H9 (cell line): ENCODE measurements around the gene OR52J3. TPM values are rescaled to one million over a fixed set of nuclear protein-coding genes. Genes with fewer than 3 reads are reported as not detected.
A peak's percentile ranks its signal among the peaks of the same experiment; 100 is the strongest.

Experiments
- DNase-seq: peaks from one replicate; pipeline ENCODE4 v3.0.0-alpha.2; 2017
- H2AFZ ChIP-seq: one replicate; pipeline ENCODE4 v1.6.1; 2013; ENCODE audit warnings: mild to moderate bottlenecking, low read length, control low read depth, moderate library complexity
- H2AK5ac ChIP-seq: 2 replicates; pipeline ENCODE4 v1.6.1; 2013; ENCODE audit warnings: low read length, control low read depth, mixed read lengths; ENCODE audit not compliant: insufficient read length
- H2BK120ac ChIP-seq: one replicate; pipeline ENCODE4 v1.6.1; 2013; ENCODE audit warnings: low read depth, mild to moderate bottlenecking, low read length, control low read depth, inconsistent platforms; ENCODE audit not compliant: poor library complexity, severe bottlenecking
- H2BK12ac ChIP-seq: 2 replicates; pipeline ENCODE4 v1.6.1; 2013; ENCODE audit warnings: low read length, control low read depth, mixed read lengths, low read depth; ENCODE audit not compliant: insufficient read length
- H2BK15ac ChIP-seq: 2 replicates; pipeline ENCODE4 v1.6.1; 2013; ENCODE audit warnings: low read depth, low read length, control low read depth
- H2BK20ac ChIP-seq: one replicate; pipeline ENCODE4 v1.6.1; 2013; ENCODE audit warnings: low read depth, mild to moderate bottlenecking, low read length, control low read depth, inconsistent platforms; ENCODE audit not compliant: poor library complexity, severe bottlenecking
- H2BK5ac ChIP-seq: 2 replicates; pipeline ENCODE4 v1.6.1; 2013; ENCODE audit warnings: low read length, control low read depth, mixed read lengths; ENCODE audit not compliant: insufficient read length
- H3K14ac ChIP-seq: 2 replicates; pipeline ENCODE4 v1.6.1; 2013; ENCODE audit warnings: low read length, control low read depth; ENCODE audit not compliant: insufficient read depth
- H3K18ac ChIP-seq: 2 replicates; pipeline ENCODE4 v1.6.1; 2013; ENCODE audit warnings: low read depth, mild to moderate bottlenecking, mixed read lengths, low read length, control low read depth; ENCODE audit not compliant: insufficient read length
- H3K23ac ChIP-seq: 2 replicates; pipeline ENCODE4 v1.6.1; 2013; ENCODE audit warnings: low read length, control low read depth, mixed read lengths, low read depth; ENCODE audit not compliant: insufficient read length
- H3K23me2 ChIP-seq: 2 replicates; pipeline ENCODE4 v1.6.1; 2013; ENCODE audit warnings: low read depth, mild to moderate bottlenecking, mixed read lengths, low read length, control low read depth; ENCODE audit not compliant: insufficient read length, poor library complexity, severe bottlenecking
- H3K27ac ChIP-seq: 2 replicates; pipeline ENCODE4 v1.5.1; 2013; ENCODE audit warnings: low read length, control low read depth, mixed read lengths, low read depth; ENCODE audit not compliant: insufficient read length
- H3K27me3 ChIP-seq: 2 replicates; pipeline ENCODE4 v1.6.1; 2013; ENCODE audit warnings: low read length, control low read depth, inconsistent platforms; ENCODE audit not compliant: insufficient read depth
- H3K4ac ChIP-seq: 2 replicates; pipeline ENCODE4 v1.6.1; 2013; ENCODE audit warnings: low read depth, mild to moderate bottlenecking, control low read depth, inconsistent platforms, low read length, moderate library complexity
- H3K4me1 ChIP-seq: 2 replicates; pipeline ENCODE4 v1.6.1; 2013; ENCODE audit warnings: low read length, control low read depth, inconsistent platforms; ENCODE audit not compliant: insufficient read depth
- H3K4me2 ChIP-seq: 2 replicates; pipeline ENCODE4 v1.6.1; 2013; ENCODE audit warnings: low read length, control low read depth, mixed read lengths; ENCODE audit not compliant: insufficient read length, insufficient read depth
- H3K56ac ChIP-seq: 2 replicates; pipeline ENCODE4 v1.6.1; 2013; ENCODE audit warnings: low read depth, mild to moderate bottlenecking, mixed read lengths, low read length, control low read depth; ENCODE audit not compliant: insufficient read length
- H3K79me1 ChIP-seq: 2 replicates; pipeline ENCODE4 v1.6.1; 2013; ENCODE audit warnings: low read depth, mild to moderate bottlenecking, moderate library complexity, low read length, control low read depth, inconsistent platforms; ENCODE audit not compliant: insufficient read depth, poor library complexity, severe bottlenecking
- H3K79me2 ChIP-seq: 2 replicates; pipeline ENCODE4 v1.6.1; 2013; ENCODE audit warnings: low read length, control low read depth, inconsistent platforms; ENCODE audit not compliant: insufficient read depth
- H3K9ac ChIP-seq: 2 replicates; pipeline ENCODE4 v1.6.1; 2013; ENCODE audit warnings: low read length, control low read depth, mixed read lengths; ENCODE audit not compliant: insufficient read length; ENCODE audit errors: extremely low read depth
- H3K9me3 ChIP-seq: one replicate; pipeline ENCODE4 v1.6.1; 2013; ENCODE audit warnings: low read depth, low read length, inconsistent platforms; ENCODE audit not compliant: control insufficient read depth
- H3T11ph ChIP-seq: one replicate; pipeline ENCODE4 v1.6.1; 2013; ENCODE audit warnings: mild to moderate bottlenecking, low read length, control low read depth, inconsistent platforms
- H4K20me1 ChIP-seq: one replicate; pipeline ENCODE4 v1.6.1; 2013; ENCODE audit not compliant: control insufficient read depth, insufficient read length, insufficient read depth
- H4K5ac ChIP-seq: 2 replicates; pipeline ENCODE4 v1.6.1; 2013; ENCODE audit warnings: low read depth, mild to moderate bottlenecking, mixed read lengths, low read length, control low read depth; ENCODE audit not compliant: insufficient read length
- H4K8ac ChIP-seq: replicated peaks from 2 replicates; pipeline ENCODE4 v1.6.1; 2013; ENCODE audit warnings: low read length, control low read depth, mixed read lengths, low read depth; ENCODE audit not compliant: insufficient read length
- H4K91ac ChIP-seq: 2 replicates; pipeline ENCODE4 v1.6.1; 2013; ENCODE audit warnings: low read depth, mild to moderate bottlenecking, moderate library complexity, mixed read lengths, low read length, control low read depth; ENCODE audit not compliant: insufficient read length
- H3K27ac Mint-ChIP-seq, 3 experiments: 2 replicates in 2 of 3; 3 replicates in 1 of 3; pipeline ENCODE4 v1.8.0; 2020 to 2021; ENCODE audit warnings: mixed read lengths in 3 of 3, mild to moderate bottlenecking in 1 of 3, moderate library complexity in 1 of 3
- H3K27me3 Mint-ChIP-seq: 2 replicates; pipeline ENCODE4 v1.8.0; 2021; ENCODE audit warnings: low read depth, mild to moderate bottlenecking, moderate library complexity, mixed read lengths
- H3K36me3 Mint-ChIP-seq, 3 experiments: 2 replicates in 2 of 3; 3 replicates in 1 of 3; pipeline ENCODE4 v1.8.0; 2020 to 2021; ENCODE audit warnings: low read depth in 3 of 3, mixed read lengths in 3 of 3; ENCODE audit not compliant: insufficient read depth in 1 of 3
- H3K4me1 Mint-ChIP-seq, 2 experiments: 2 replicates each; pipeline ENCODE4 v1.8.0; 2020; ENCODE audit warnings: mixed read lengths in 2 of 2
- H3K4me3 Mint-ChIP-seq, 2 experiments: 2 replicates in 1 of 2; 3 replicates in 1 of 2; pipeline ENCODE4 v1.8.0; 2020 to 2021; ENCODE audit warnings: mild to moderate bottlenecking in 2 of 2, mixed read lengths in 2 of 2, moderate library complexity in 1 of 2
- H3K9me3 Mint-ChIP-seq, 2 experiments: 2 replicates in 1 of 2; 3 replicates in 1 of 2; pipeline ENCODE4 v1.8.0; 2020; ENCODE audit warnings: mild to moderate bottlenecking in 2 of 2, mixed read lengths in 2 of 2, moderate library complexity in 1 of 2
- WGBS: extraction: QIAGEN DNeasy Blood & Tissue Kit; methylation state at CpG from one replicate; pipeline ENCODE4 v1.1.7; 2013; ENCODE audit warnings: missing lambda C conversion rate, low lambda C conversion rate, mixed read lengths; ENCODE audit not compliant: insufficient read length; ENCODE audit errors: extremely low coverage; 5-methylcytosine and 5-hydroxymethylcytosine counted together
- total RNA-seq: library from RNA; stranded (reverse); gene quantifications from 2 replicates; pipeline ENCODE4 v1.2.1, GENCODE V29; 2021
- TF ChIP-seq, protein P1 (sequence below): fragments of 200-600 bp; sonication (generic); conservative IDR thresholded peaks from 3 replicates; pipeline ENCODE4 v1.8.0; 2021; ENCODE audit warnings: antibody characterized with exemption, mild to moderate bottlenecking

OR52J3 gene
- total RNA-seq, 1 experiment from 2014 or later: not detected

DNA sequence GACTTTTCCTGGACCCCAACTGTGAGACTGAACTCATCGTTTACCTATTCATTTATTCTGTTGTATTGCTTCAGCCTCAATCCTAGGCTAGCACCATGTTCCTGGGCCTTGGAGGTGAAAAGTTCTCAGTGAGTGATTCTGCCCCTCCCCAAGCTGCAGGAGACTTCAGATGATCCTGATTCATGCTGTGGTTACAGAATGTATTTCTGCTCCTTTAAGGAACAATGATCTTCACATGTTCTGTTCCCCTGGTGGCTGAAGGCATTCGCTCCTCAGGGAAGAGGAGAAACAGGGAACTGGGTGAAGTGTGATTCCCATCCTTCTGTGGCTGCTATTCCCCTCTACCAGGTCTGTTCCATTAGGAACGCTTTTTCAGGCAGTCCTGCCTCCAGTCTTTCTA lies 25.5 kb downstream of the OR52J3 start:
- no peak overlapping the region for H3T11ph ChIP-seq
- no peak overlapping the region for H4K8ac ChIP-seq
- no peak overlapping the region for H3K18ac ChIP-seq
- Mint-ChIP-seq H3K27ac (no peak overlapping the region), H3K9me3 (no peaks in the 10 kb centered on the region; a peak in 1 of 5 replicates), H3K4me1 (peaks cover 0 to 3% of the 10 kb centered on the region in 2 experiments; a peak in 1 of 4 replicates), H3K27me3 (no peaks in the 10 kb centered on the region), H3K36me3 (no peaks in the 10 kb centered on the region), H3K4me3 (no peak overlapping the region)
- TF ChIP-seq, protein P1, sequence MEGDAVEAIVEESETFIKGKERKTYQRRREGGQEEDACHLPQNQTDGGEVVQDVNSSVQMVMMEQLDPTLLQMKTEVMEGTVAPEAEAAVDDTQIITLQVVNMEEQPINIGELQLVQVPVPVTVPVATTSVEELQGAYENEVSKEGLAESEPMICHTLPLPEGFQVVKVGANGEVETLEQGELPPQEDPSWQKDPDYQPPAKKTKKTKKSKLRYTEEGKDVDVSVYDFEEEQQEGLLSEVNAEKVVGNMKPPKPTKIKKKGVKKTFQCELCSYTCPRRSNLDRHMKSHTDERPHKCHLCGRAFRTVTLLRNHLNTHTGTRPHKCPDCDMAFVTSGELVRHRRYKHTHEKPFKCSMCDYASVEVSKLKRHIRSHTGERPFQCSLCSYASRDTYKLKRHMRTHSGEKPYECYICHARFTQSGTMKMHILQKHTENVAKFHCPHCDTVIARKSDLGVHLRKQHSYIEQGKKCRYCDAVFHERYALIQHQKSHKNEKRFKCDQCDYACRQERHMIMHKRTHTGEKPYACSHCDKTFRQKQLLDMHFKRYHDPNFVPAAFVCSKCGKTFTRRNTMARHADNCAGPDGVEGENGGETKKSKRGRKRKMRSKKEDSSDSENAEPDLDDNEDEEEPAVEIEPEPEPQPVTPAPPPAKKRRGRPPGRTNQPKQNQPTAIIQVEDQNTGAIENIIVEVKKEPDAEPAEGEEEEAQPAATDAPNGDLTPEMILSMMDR: 0 out of 3 replicates have a peak, but pooled peaks have one; percentile 14
- peaks cover 3% of the 10 kb centered on the region; the same call in 1 of the 2 replicates for H3K4me1 ChIP-seq
- no peak overlapping the region for H2AK5ac ChIP-seq
- no peak overlapping the region for H3K9ac ChIP-seq
- no peak overlapping the region for H2BK5ac ChIP-seq
- no peak overlapping the region for H4K91ac ChIP-seq
- H3K9me3 ChIP-seq: no peaks in the 10 kb centered on the region
- H3K79me2 ChIP-seq: no peaks in the 10 kb centered on the region
- no peak overlapping the region for H3K4ac ChIP-seq
- no peak overlapping the region for H2BK15ac ChIP-seq
- H3K27me3 ChIP-seq: no peaks in the 10 kb centered on the region
- H3K27ac ChIP-seq: no peak overlapping the region
- no peaks in the 10 kb centered on the region for H3K23me2 ChIP-seq
- H4K20me1 ChIP-seq: no peaks in the 10 kb centered on the region
- WGBS: no CpG with 5 or more reads among the region's 3 CpGs
- no peak overlapping the region for H3K23ac ChIP-seq
- no peak overlapping the region for H2AFZ ChIP-seq
- no peak overlapping the region for H4K5ac ChIP-seq
- no peak overlapping the region for H3K14ac ChIP-seq
- H2BK20ac ChIP-seq: no peak overlapping the region
- H2BK120ac ChIP-seq: no peak overlapping the region
- no peak overlapping the region for H2BK12ac ChIP-seq
- no peak overlapping the region for H3K56ac ChIP-seq
- no peak for DNase-seq
- no peak overlapping the region for H3K4me2 ChIP-seq
- no peaks in the 10 kb centered on the region for H3K79me1 ChIP-seq
